ENCODE results near the gene SPATS2.

SPATS2 gene

DNA sequence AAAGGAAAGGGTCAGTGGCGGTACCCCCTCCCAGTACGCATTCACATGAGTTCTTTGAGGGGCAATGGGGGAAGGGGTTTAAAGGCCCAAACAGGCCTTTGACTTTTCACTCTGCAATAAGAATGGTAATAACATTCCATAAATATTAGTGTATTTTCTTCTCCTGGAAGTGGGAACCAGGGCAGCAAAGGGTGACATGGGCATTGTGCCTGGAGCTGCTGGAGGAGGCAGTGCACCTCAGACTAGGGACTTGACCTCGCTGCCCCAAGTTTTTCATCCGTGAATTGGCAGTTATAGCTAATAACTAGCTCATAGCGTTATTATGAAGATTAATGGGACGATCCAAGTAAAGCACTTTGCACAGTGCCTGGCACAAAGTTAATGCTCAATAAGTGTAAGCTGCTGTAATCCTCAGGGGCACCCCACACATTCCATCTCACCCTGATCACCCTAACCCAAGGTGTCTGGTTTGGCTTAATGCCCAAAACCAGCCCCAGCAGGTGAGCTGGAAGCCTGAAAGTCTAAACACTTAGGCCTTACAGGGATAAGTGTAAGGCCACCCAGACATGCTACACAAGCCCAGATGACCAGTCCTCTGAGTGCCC lies 168.8 kb downstream of the SPATS2 start:
- no peak overlapping the region for H3K4me3 ChIP-seq (ENCODE audit: low read depth, low read length)
- TF ChIP-seq CTCF (IDR thresholded peaks at IDR 0.05; ENCODE audit: borderline replicate concordance, insufficient read depth, low read depth, low read length) = no peak

GRCh38 chr12:49536526-49537071 lies 169.3 kb downstream of the SPATS2 start:
- no peak for TF ChIP-seq CTCF (IDR thresholded peaks at IDR 0.05; ENCODE audit: borderline replicate concordance, insufficient read depth, low read depth, low read length)
- no peak overlapping the region for H3K4me3 ChIP-seq (ENCODE audit: low read depth, low read length)

- TF ChIP-seq CTCF (IDR thresholded peaks at IDR 0.05; ENCODE audit: borderline replicate concordance, insufficient read depth, low read depth, low read length) = no peak
- no peak overlapping the region for H3K4me3 ChIP-seq (ENCODE audit: low read depth, low read length)
These were observed 170.0 kb downstream of the SPATS2 start for GRCh38 chr12:49537231-49537751.

- peak overlapping the region; percentile 31 for H3K4me3 ChIP-seq (ENCODE audit: low read depth, low read length)
- 0 out of 2 replicates have a peak, but pooled peaks have one; percentile 1 for TF ChIP-seq CTCF (IDR thresholded peaks at IDR 0.05; ENCODE audit: borderline replicate concordance, insufficient read depth, low read depth, low read length)
These were observed 170.7 kb downstream of the SPATS2 start for GRCh38 chr12:49537752-49538509.

GRCh38 chr12:49538510-49539403 lies 171.5 kb downstream of the SPATS2 start, which contains the start of gene KCNH3:
KCNH3 (plus strand) TSS chr12:49539030; CDS start chr12:49539417, 387 bp downstream.
- TF ChIP-seq CTCF (IDR thresholded peaks at IDR 0.05; ENCODE audit: borderline replicate concordance, insufficient read depth, low read depth, low read length) = no peak
- H3K4me3 ChIP-seq (ENCODE audit: low read depth, low read length) = peak within 1 kb of the TSS; percentile 42

DNA sequence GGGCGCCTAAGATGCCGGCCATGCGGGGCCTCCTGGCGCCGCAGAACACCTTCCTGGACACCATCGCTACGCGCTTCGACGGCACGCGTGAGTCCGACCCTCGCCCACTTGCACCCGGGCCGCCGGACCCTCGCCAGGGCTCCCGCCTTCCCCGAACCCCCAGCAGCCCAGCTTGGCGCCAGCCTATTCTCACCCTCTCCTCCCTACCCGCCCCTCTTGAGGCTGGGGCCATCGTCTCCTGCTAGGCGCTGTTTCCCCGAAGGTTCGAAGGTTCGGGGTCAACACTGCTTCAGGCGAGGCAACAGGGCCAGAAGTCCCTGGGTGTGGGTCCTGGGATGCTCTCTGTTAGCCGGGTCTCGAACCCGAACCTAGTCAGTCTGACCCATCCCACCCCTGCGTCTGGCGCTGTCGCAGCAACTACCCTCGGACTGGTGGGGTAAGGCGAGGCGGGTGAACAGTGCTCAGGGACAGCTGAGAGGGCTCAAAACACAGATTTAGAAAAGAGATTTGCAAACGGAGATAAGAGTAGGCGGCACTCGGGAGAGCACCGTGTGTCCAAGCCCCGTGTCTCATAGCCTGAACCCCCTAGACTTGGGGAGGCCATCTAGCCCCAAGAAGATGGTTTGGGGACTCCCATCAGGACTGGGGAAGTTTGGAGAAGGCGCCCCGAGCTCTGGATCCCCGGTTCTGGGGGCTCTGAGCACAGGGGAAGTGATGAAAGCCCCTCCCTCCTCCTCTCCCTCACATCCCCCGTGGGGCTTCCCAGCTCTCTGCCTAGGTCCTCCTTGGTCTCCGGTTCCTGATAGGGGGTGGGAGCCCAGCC lies 172.4 kb downstream of the SPATS2 start:
- no peak overlapping the region for H3K4me3 ChIP-seq (ENCODE audit: low read depth, low read length)
- no peak for TF ChIP-seq CTCF (IDR thresholded peaks at IDR 0.05; ENCODE audit: borderline replicate concordance, insufficient read depth, low read depth, low read length)

All from GM12875 (cell line).